Measurements from ENCODE around the gene HTR6.
"Not testable (repeated sequence)": the region's sequence is repeated elsewhere in the genome, so short reads cannot be mapped to it uniquely, and the experiment has no call there.

The HTR6 gene

GRCh38 chr1:19664453-19665185 is at the start of gene HTR6:
TSS of gene HTR6 (plus strand) at chr1:19664875. CDS start at chr1:19665754, 879 bp downstream.
- DNase-seq, result no peak

- DNase-seq, result no peak
Measured at GRCh38 chr1:19615438-19615837, 49.2 kb upstream of the HTR6 start.

- DNase-seq, result no peak
Measured at GRCh38 chr1:19616489-19616888, 48.2 kb upstream of the HTR6 start.

GRCh38 chr1:19617376-19617775 is 47.3 kb upstream of the HTR6 start:
- no peak for DNase-seq

- no peak for DNase-seq
Measured at GRCh38 chr1:19618428-19618827, 46.2 kb upstream of the HTR6 start.

- DNase-seq, result peak; percentile 30
Measured at GRCh38 chr1:19619697-19620384, 44.8 kb upstream of the HTR6 start.

GRCh38 chr1:19620786-19621185 is 43.9 kb upstream of the HTR6 start:
- DNase-seq, result no peak

GRCh38 chr1:19621274-19621950 is 43.3 kb upstream of the HTR6 start:
- no peak for DNase-seq

- no peak for DNase-seq
Measured at GRCh38 chr1:19622204-19622603, 42.5 kb upstream of the HTR6 start.

GRCh38 chr1:19623523-19623922 is 41.2 kb upstream of the HTR6 start:
- DNase-seq, result no peak

- no peak for DNase-seq
Measured at GRCh38 chr1:19625291-19625937, 39.3 kb upstream of the HTR6 start.

- no peak for DNase-seq
Measured at GRCh38 chr1:19628879-19629278, 35.8 kb upstream of the HTR6 start.

- no peak for DNase-seq
Measured at GRCh38 chr1:19629357-19629756, 35.3 kb upstream of the HTR6 start.

- not testable (repeated sequence) for DNase-seq
Measured at GRCh38 chr1:19630192-19630591, 34.5 kb upstream of the HTR6 start.

GRCh38 chr1:19630720-19631395 is 33.8 kb upstream of the HTR6 start:
- DNase-seq, result no peak

GRCh38 chr1:19632211-19632610 is 32.5 kb upstream of the HTR6 start:
- DNase-seq, result no peak

GRCh38 chr1:19633106-19633505 is 31.6 kb upstream of the HTR6 start:
- no peak for DNase-seq

GRCh38 chr1:19635064-19635463 is 29.6 kb upstream of the HTR6 start:
- DNase-seq, result not testable (repeated sequence)

- DNase-seq, result no peak
Measured at GRCh38 chr1:19635646-19636045, 29.0 kb upstream of the HTR6 start.

GRCh38 chr1:19636065-19636464 is 28.6 kb upstream of the HTR6 start:
- no peak for DNase-seq

GRCh38 chr1:19636749-19637148 is 27.9 kb upstream of the HTR6 start:
- DNase-seq, result not testable (repeated sequence)

GRCh38 chr1:19637606-19638005 is 27.1 kb upstream of the HTR6 start:
- no peak for DNase-seq

- DNase-seq, result not testable (repeated sequence)
Measured at GRCh38 chr1:19639228-19639627, 25.4 kb upstream of the HTR6 start.

Data from NCI-H446 treated with DMSO at 0.1 percent for 48 hours (cell line).